ENCODE measurements around the gene TMEM17. TPM values are rescaled to one million over a fixed set of nuclear protein-coding genes. Genes with fewer than 3 reads are reported as not detected.
"Not testable (repeated sequence)": the region's sequence is repeated elsewhere in the genome, so short reads cannot be mapped to it uniquely, and the experiment has no call there.

Gene TMEM17
- total RNA-seq, 1 donor from 2014 or later = 0.23 TPM

DNA sequence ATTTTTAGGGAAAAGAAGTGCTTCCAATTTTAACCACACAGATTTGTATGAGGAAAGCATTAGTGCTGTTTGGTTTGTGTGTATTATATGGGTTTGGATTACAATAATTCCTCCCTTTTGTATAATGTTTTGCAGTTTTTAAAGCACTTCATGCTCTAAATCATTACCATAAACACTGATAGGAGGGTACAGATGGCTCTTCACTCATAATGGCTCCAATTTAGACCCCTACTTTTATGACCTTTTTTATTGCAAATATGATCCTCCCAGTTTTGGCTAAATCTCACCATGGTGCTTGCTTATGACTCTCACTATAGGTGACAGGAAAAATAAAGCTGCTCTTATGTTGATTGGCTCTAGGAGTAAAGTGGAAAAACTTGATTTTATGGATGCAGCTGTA is 23.8 kb upstream of the TMEM17 start:
- no peaks in the 10 kb centered on the region for H3K4me1 Mint-ChIP-seq (ENCODE audit: low read depth)

DNA sequence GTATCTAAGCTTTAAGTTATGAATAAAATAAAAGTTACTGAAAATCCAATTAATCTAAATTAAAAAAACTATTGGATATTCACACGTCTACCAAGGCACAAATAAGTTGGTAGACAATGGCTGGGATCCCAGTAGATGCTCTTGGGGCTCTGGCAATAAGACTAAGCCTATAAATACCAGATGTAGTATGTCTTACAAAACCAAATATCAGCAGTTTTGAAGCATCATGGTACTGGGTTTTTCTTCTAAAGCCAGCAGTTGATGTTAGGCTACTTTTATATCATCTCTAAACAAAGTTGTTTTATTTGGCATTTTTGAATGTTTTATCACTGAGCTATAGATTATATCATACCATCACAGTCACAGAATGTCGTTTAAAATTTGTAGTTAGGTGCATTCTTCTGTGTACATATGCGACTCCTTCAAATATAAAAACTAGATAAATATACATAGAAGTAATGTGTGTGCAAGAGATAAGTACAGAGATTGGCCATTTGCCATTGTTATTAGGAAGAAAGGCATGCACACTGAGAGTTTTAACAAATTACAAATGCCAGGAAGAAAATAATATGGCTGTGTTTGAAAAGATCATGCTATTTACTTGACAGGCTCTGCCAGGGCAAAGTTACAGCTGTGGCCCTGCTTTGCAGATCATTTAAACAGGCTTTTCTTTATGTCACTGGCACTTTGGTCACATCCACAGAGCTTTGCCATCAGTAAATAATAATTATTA is 21.6 kb upstream of the TMEM17 start:
- Mint-ChIP-seq H3K9me3 (peaks cover 5% of the 10 kb centered on the region), H3K36me3 (ENCODE audit: low read depth) (no peaks in the 10 kb centered on the region), H3K4me1 (ENCODE audit: low read depth) (no peaks in the 10 kb centered on the region), H3K27ac (no peak overlapping the region), H3K4me3 (no peak overlapping the region), H3K27me3 (ENCODE audit: insufficient read depth) (peaks cover 9% of the 10 kb centered on the region)
- no peak for DNase-seq (ENCODE audit: low spot score)
- intact Hi-C loops (cut with micrococcal nuclease) = no loop called here

More for the DNA sequence above, 23.8 kb upstream of the TMEM17 start:
- no peak for DNase-seq (ENCODE audit: low spot score)
- intact Hi-C loops (cut with micrococcal nuclease) = no loop called here
- Mint-ChIP-seq H3K27me3 (ENCODE audit: insufficient read depth) (peaks cover 7% of the 10 kb centered on the region), H3K9me3 (peaks cover 5% of the 10 kb centered on the region), H3K4me3 (no peak overlapping the region), H3K36me3 (ENCODE audit: low read depth) (no peaks in the 10 kb centered on the region), H3K27ac (no peak overlapping the region)

DNA sequence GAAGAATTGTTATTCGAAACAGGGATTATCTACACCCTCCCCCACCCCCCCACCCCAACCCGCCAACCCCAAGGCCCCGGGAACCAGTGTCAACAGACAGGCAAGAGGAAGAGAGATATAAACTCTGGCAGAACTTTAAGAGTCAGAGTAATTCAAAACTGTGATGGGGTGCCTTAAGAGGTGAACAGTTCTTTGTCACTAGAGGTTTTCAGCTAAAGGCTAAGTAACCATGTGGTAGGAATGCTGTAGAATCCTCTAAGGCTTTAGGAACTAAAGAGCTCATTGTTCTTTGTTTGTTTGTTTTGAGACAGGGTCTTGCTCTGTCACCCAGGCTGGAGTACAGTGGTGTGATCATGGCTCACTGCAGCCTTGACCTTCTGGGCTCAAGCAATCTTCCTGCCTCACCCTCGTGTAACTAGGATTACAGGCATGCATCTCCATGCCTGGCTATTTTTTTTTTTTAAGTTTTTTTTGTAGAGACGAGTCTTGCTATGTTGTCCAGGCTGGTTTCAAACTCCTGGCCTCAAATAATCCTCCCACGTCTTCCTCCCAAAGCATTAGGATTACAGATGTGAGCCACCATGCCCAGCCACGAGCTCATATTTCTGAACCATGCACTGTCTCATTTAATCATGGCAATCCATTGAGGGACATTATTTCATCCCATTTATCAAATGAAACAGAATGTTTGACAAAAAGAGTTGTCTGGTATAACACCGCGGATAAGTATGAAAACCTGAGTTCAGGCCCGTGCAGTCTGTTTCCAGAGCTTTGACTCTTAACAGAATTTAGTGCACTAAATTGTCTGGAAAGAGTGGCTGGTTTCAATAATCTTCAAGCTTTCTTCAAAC is 20.8 kb upstream of the TMEM17 start:
- no peak overlapping the region for H3K4me3 Mint-ChIP-seq
- no peaks in the 10 kb centered on the region for H3K36me3 Mint-ChIP-seq (ENCODE audit: low read depth)
- H3K27me3 Mint-ChIP-seq (ENCODE audit: insufficient read depth) = peaks cover 6% of the 10 kb centered on the region
- no peak for DNase-seq (ENCODE audit: low spot score)
- intact Hi-C loops (cut with micrococcal nuclease) = no loop called here
- no peaks in the 10 kb centered on the region for H3K4me1 Mint-ChIP-seq (ENCODE audit: low read depth)
- no peak overlapping the region for H3K27ac Mint-ChIP-seq
- no peaks in the 10 kb centered on the region for H3K9me3 Mint-ChIP-seq

DNA sequence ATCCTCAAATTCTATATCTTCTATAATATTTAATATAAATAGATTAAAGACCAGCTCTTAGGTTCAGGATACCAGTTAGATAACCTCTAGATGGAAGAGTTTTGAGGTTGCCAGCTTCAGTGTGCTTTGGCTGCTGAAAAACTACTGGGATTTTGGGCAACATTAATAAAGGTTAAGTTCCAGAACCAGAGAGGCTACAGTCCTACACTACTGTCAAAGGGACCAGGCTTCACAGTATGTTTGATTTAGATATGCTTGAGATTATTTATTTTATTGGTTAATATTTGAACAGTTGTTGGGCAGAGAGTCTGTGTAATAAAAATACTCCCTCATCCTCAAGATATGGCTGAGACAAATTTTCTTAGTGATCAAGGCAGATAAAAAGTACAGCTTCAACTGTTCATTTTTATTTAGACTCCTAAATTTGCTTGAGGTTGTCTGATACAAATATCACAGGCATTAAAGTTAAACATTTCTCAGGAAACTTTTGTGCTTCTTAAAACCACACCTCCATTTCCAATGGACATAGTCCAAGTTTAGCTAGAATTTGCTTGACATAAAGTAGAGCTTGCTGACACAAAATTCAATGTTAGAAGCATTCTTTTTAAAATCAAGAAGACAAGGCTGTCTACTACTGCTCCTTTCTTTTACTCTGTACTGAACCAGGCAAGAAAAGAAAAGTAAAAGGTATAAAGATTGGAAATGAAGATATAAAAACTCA is 19.7 kb upstream of the TMEM17 start:
- Mint-ChIP-seq H3K4me1 (ENCODE audit: low read depth) (no peaks in the 10 kb centered on the region), H3K36me3 (ENCODE audit: low read depth) (no peaks in the 10 kb centered on the region), H3K4me3 (no peak overlapping the region), H3K9me3 (no peaks in the 10 kb centered on the region), H3K27me3 (ENCODE audit: insufficient read depth) (peaks cover 6% of the 10 kb centered on the region), H3K27ac (no peak overlapping the region)
- intact Hi-C loops (cut with micrococcal nuclease) = no loop called here
- DNase-seq (ENCODE audit: low spot score) = no peak

DNA sequence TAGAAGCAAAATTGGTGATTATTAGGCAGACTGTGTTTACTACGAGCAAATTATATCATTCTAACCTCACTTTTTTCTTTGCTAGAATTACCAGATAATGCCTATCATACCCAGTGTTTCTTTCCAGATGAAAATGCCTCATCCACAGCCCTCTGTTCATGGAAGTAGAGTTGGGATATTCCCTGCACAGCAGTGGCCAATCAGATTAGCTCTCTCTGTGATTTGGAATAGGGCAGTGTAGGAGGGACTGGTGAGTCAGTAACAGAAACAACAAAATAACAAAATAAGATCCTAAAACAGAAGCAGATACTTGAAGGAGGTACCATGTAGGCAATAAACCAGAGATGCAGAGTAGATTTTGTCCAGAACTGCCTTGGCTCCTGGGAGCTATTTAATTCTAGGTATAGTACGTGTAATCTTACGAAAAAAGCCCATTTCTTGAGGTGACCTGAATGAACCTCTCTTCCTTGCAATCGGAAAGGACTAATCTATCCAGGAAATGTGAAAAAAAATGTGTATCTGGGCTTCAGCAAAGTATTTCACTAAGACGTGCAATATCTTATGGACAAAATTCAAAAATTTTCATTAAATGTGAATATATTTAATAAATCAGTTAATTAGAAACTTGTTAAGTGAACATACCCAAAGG is 18.4 kb upstream of the TMEM17 start:
- Mint-ChIP-seq H3K9me3 (no peaks in the 10 kb centered on the region), H3K36me3 (ENCODE audit: low read depth) (no peaks in the 10 kb centered on the region)

DNA sequence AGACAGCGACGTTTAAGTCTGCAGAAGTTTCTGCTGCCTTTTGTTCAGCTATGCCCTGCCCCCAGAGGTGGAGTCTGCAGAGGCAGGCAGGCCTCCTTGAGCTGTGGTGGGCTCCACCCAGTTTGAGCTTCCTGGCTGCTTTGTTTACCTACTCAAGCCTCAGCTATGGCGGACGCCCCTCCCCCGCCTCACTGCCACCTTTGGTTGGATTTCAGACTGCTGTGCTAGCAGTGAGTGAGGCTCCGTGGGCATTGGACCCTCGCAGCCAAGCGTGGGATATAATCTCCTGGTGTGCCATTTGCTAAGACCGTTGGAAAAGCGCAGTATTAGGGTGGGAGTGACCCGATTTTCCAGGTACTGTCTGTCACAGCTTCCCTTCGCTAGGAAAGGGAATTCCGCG is 15.1 kb upstream of the TMEM17 start:
- intact Hi-C loops (cut with micrococcal nuclease); H3K9me3 Mint-ChIP-seq; H3K4me3 Mint-ChIP-seq: not testable (repeated sequence)

More for the DNA sequence above, 18.4 kb upstream of the TMEM17 start:
- intact Hi-C loops (cut with micrococcal nuclease) = no loop called here
- Mint-ChIP-seq H3K27ac (no peak overlapping the region), H3K4me1 (ENCODE audit: low read depth) (no peaks in the 10 kb centered on the region), H3K27me3 (ENCODE audit: insufficient read depth) (peaks cover 3% of the 10 kb centered on the region), H3K4me3 (no peak overlapping the region)
- DNase-seq (ENCODE audit: low spot score) = no peak

DNA sequence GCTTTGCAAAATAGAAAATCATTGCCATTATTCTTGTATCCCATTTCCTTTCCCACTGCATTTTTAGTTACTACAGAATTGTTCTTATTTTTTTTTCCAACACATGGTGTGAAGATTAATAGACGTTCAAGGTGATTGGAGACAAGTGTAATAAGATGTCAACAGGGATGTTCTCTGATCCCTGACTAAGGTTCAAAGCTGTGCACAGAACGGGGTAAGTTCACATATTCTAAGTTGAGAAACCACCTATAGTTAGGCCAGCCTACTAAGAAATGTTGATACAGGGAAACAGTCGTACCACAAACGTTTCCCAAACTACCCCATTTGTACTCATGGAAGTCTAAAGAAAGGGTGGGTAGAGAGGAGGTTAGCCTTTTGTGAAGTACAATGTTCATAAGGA is 6.4 kb upstream of the TMEM17 start:
- H3K9me3 Mint-ChIP-seq = peaks cover 9% of the 10 kb centered on the region
- H3K4me3 Mint-ChIP-seq = no peak overlapping the region
- DNase-seq (ENCODE audit: low spot score) = no peak
- intact Hi-C loops (cut with micrococcal nuclease) = no loop called here
- no peaks in the 10 kb centered on the region for H3K4me1 Mint-ChIP-seq (ENCODE audit: low read depth)
- H3K27ac Mint-ChIP-seq = no peak overlapping the region
- H3K27me3 Mint-ChIP-seq (ENCODE audit: insufficient read depth) = peaks cover 12% of the 10 kb centered on the region
- no peaks in the 10 kb centered on the region for H3K36me3 Mint-ChIP-seq (ENCODE audit: low read depth)

More for the DNA sequence above, 15.1 kb upstream of the TMEM17 start:
- H3K4me1 Mint-ChIP-seq (ENCODE audit: low read depth); H3K27me3 Mint-ChIP-seq (ENCODE audit: insufficient read depth); H3K36me3 Mint-ChIP-seq (ENCODE audit: low read depth); DNase-seq (ENCODE audit: low spot score); H3K27ac Mint-ChIP-seq: not testable (repeated sequence)

DNA sequence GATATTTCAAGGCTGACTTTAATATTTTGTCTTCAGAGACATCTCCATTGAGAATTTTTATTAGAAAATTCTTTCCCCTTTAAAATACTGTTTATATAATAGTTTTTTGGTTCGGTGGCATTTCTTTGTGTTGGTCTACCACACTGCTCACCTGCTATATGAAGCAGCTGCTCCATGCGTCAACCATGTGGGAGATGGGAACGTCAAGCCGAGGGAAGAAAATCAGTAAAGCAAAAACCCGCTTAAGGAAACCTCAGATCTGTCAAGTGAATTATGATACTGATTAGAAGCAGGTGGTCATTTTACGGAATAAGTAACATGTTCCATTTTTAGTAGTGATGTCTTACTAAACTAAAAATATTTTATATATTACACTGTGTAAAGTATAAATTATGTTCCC is 5.6 kb upstream of the TMEM17 start:
- no peak overlapping the region for H3K27ac Mint-ChIP-seq
- H3K4me1 Mint-ChIP-seq (ENCODE audit: low read depth) = peaks cover under 1% of the 10 kb centered on the region
- intact Hi-C loops (cut with micrococcal nuclease) = no loop called here
- peaks cover 1% of the 10 kb centered on the region for H3K9me3 Mint-ChIP-seq
- H3K36me3 Mint-ChIP-seq (ENCODE audit: low read depth) = no peaks in the 10 kb centered on the region
- no peak for DNase-seq (ENCODE audit: low spot score)
- H3K4me3 Mint-ChIP-seq = no peak overlapping the region
- peaks cover 12% of the 10 kb centered on the region for H3K27me3 Mint-ChIP-seq (ENCODE audit: insufficient read depth)

DNA sequence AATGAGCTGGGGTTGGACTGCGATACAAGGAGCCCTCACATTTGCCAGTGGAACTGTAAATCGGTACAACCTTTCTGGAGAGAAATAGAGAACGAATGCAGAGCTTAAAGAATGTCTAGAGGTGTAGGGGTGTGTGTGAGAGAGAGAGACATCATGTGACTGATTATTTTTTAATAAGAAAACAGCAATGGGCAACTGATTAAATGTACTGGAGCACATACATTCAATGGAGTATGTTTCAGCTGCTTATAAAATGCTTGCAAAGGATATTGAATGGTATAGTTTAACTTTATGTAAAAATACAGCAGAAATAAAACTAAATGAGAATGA is 391 bp upstream of the TMEM17 start:
- Mint-ChIP-seq H3K27me3 (ENCODE audit: insufficient read depth) (peaks cover 18% of the 10 kb centered on the region), H3K4me1 (ENCODE audit: low read depth) (peaks cover 11% of the 10 kb centered on the region), H3K9me3 (no peaks in the 10 kb centered on the region), H3K36me3 (ENCODE audit: low read depth) (peaks cover 2% of the 10 kb centered on the region), H3K27ac (no peak overlapping the region), H3K4me3 (peak overlapping the region; percentile 81)
- no peak for DNase-seq (ENCODE audit: low spot score)
- intact Hi-C loops (cut with micrococcal nuclease) = loop anchor here (5.0 kb wide), 2 partner anchors 201 to 1336 kb away; partner anchors contain the start of genes EHBP1 and UGP2

DNA sequence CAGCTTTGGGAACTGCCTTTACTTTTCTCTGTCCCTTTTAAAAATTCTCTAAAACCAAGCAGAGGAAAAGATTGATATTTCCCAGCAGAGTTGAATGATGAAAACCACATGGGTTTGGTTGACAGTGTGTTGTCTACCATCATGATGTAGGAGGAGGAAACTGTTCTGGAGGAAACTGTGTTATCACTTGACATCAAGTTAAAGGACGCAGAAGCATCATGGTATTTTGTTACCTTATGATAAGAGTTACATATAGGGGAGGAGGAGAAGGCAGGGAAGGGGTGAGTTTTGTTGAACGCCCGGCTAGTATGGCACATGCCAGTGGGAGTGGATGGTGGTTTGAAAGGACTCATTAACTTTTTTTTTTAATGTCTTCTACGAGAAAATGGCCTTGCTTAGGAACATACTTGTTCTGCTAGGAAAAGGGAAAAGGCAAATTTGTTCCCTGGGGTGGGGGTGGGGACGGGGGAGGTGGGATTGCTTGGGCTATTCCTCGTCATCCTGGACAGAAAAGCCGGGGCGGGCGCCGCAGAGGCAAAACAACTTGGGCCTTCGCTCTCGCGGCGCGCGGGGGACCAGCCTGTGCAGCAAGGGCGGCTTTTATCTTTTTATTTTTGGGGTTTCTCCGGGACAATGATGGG is 766 bp downstream of the TMEM17 start:
- intact Hi-C loops (cut with micrococcal nuclease) = loop anchor here (5.0 kb wide), 2 partner anchors 202 to 1337 kb away; partner anchors contain the start of genes EHBP1 and UGP2
- H3K27me3 Mint-ChIP-seq (ENCODE audit: insufficient read depth) = peaks cover 18% of the 10 kb centered on the region
- H3K4me3 Mint-ChIP-seq = peak overlapping the region; percentile 78
- H3K27ac Mint-ChIP-seq = peak overlapping the region; percentile 21
- no peaks in the 10 kb centered on the region for H3K9me3 Mint-ChIP-seq
- peaks cover 2% of the 10 kb centered on the region for H3K36me3 Mint-ChIP-seq (ENCODE audit: low read depth)
- peaks cover 11% of the 10 kb centered on the region for H3K4me1 Mint-ChIP-seq (ENCODE audit: low read depth)
- no peak for DNase-seq (ENCODE audit: low spot score)

DNA sequence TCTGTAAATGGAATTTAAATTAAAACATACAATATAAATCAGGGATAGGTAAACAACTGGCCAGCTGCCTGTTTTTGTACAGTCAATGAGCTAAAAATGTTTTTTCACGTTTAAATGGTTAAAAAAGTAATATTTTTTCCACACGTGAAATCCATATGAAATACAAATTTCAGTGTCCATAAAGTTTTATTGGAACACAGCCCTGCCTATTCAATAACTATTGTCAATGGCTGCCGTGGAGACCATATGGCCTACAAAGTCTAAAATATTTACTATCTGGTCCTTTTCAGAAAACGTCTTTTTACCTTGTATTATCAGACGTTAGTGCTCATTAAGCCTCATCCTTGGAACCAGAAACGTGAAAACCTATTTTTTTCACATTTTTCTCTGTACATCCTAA is 1.3 kb downstream of the TMEM17 start:
- Mint-ChIP-seq H3K4me3 (peak overlapping the region; percentile 78), H3K9me3 (no peaks in the 10 kb centered on the region), H3K27me3 (ENCODE audit: insufficient read depth) (peaks cover 18% of the 10 kb centered on the region), H3K4me1 (ENCODE audit: low read depth) (peaks cover 11% of the 10 kb centered on the region), H3K27ac (no peak overlapping the region), H3K36me3 (ENCODE audit: low read depth) (peaks cover 2% of the 10 kb centered on the region)
- intact Hi-C loops (cut with micrococcal nuclease) = loop anchor here (5.0 kb wide), 2 partner anchors 203 to 1338 kb away; partner anchors contain the start of genes EHBP1 and UGP2
- no peak for DNase-seq (ENCODE audit: low spot score)

All from activated T-helper 1 cell treated with anti-CD3 and anti-CD28 coated beads, Interleukin-12 subunit alpha, Interleukin-12 subunit beta, Interleukin-2, Interleukin-4 antibody, amounts not matched to agents 30 ng/mL and 10 ng/mL and 1 ng/mL, durations not matched to agents 14 hours and 24 hours and 36 hours (primary cell).